Karpas-422 (cell line): ENCODE data around the gene LSP1. TPM values are rescaled to one million over a fixed set of nuclear protein-coding genes. Genes with fewer than 3 reads are reported as not detected.

Source experiments
- DNase-seq: peaks from one replicate; pipeline ENCODE4 v3.0.0-alpha.2; 2015
- H2AFZ ChIP-seq: fragments of 200-600 bp; sonication (generic); 2 replicates; pipeline ENCODE4 v1.6.1; 2014; ENCODE audit warnings: antibody characterized with exemption, low read length, mixed read lengths
- H3K27ac ChIP-seq: fragments of 200-600 bp; sonication (generic); 2 replicates; pipeline ENCODE4 v1.5.1; 2014; ENCODE audit warnings: mild to moderate bottlenecking, low read length, moderate library complexity
- H3K27me3 ChIP-seq: fragments of 200-600 bp; sonication (generic); 2 replicates; pipeline ENCODE4 v1.6.1; 2014; ENCODE audit warnings: low read length, mixed read lengths
- H3K36me3 ChIP-seq: fragments of 200-600 bp; sonication (generic); 2 replicates; pipeline ENCODE4 v1.6.1; 2014; ENCODE audit warnings: low read length, mixed read lengths; ENCODE audit not compliant: insufficient read depth
- H3K4me1 ChIP-seq: fragments of 200-600 bp; sonication (generic); 2 replicates; pipeline ENCODE4 v1.6.1; 2014; ENCODE audit warnings: mild to moderate bottlenecking, low read length, mixed read lengths
- H3K4me2 ChIP-seq: fragments of 200-600 bp; sonication (generic); 2 replicates; pipeline ENCODE4 v1.6.1; 2014; ENCODE audit warnings: low read length, low read depth, mild to moderate bottlenecking; ENCODE audit not compliant: poor library complexity, severe bottlenecking
- H3K4me3 ChIP-seq: fragments of 200-600 bp; sonication (generic); 2 replicates; pipeline ENCODE4 v1.5.1; 2014; ENCODE audit warnings: mild to moderate bottlenecking, antibody characterized with exemption, low read length, mixed read lengths
- H3K79me2 ChIP-seq: fragments of 200-600 bp; sonication (generic); 2 replicates; pipeline ENCODE4 v1.6.1; 2014; ENCODE audit warnings: mild to moderate bottlenecking, low read length, mixed read lengths
- H3K9ac ChIP-seq: fragments of 200-600 bp; sonication (generic); 2 replicates; pipeline ENCODE4 v1.6.0; 2014; ENCODE audit warnings: low read length
- H3K9me2 ChIP-seq: fragments of 200-600 bp; sonication (generic), shearing (Covaris generic); replicated peaks from 2 replicates; pipeline ENCODE4 v1.6.0; 2014; ENCODE audit warnings: mild to moderate bottlenecking, low read length, moderate library complexity; ENCODE audit not compliant: insufficient read depth
- H3K9me3 ChIP-seq: fragments of 300-700, 200-600 bp; sonication (generic); 2 replicates; pipeline ENCODE4 v1.6.1; 2014; ENCODE audit warnings: low read length, mixed read lengths
- H4K20me1 ChIP-seq: fragments of 200-600 bp; sonication (generic); 2 replicates; pipeline ENCODE4 v1.6.1; 2014; ENCODE audit warnings: mild to moderate bottlenecking, antibody characterized with exemption, low read length, low read depth; ENCODE audit not compliant: insufficient read depth
- total RNA-seq: library from RNA; depleted of rRNA; stranded (reverse); fragments of >200 nt; shearing (Covaris generic); gene quantifications from 2 replicates; pipeline ENCODE4 v1.2.3, GENCODE V29; 2014; ENCODE audit warnings: low replicate concordance

The LSP1 gene
- total RNA-seq, 1 experiment from 2014 or later = 46.9 TPM

DNA sequence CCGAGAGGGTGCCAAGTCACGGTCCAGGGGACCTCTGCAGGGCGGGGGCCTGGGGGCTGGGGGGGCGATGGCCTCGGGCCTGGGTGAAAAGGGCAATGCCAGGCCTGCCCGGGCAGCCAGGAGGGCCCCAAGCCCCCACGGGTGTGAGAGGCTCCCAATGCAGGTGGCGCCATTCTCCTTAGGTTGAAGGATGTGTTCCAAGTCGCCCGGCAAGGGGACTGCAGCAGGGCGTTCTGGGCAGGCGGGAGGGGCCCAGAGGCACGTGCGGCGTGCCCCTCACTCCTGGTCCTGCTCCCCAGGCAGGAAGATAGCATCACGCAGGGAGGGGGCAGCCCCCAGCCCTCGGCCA lies 14.8 kb upstream of the LSP1 start:
- no peaks in the 10 kb centered on the region for H3K27me3 ChIP-seq
- no peaks in the 10 kb centered on the region for H3K9me2 ChIP-seq
- no peaks in the 10 kb centered on the region for H3K79me2 ChIP-seq
- H2AFZ ChIP-seq = no peak overlapping the region
- no peaks in the 10 kb centered on the region for H3K9me3 ChIP-seq
- 0 out of 2 replicates have a peak overlapping the region, but pooled peaks have one; percentile 25 for H3K9ac ChIP-seq
- no peaks in the 10 kb centered on the region for H3K36me3 ChIP-seq
- peaks cover 26% of the 10 kb centered on the region for H3K4me1 ChIP-seq
- no peaks in the 10 kb centered on the region; the same call in 1 of the 2 replicates for H4K20me1 ChIP-seq
- DNase-seq = no peak
- no peak overlapping the region for H3K27ac ChIP-seq
- H3K4me3 ChIP-seq = no peak overlapping the region
- H3K4me2 ChIP-seq = no peak overlapping the region

DNA sequence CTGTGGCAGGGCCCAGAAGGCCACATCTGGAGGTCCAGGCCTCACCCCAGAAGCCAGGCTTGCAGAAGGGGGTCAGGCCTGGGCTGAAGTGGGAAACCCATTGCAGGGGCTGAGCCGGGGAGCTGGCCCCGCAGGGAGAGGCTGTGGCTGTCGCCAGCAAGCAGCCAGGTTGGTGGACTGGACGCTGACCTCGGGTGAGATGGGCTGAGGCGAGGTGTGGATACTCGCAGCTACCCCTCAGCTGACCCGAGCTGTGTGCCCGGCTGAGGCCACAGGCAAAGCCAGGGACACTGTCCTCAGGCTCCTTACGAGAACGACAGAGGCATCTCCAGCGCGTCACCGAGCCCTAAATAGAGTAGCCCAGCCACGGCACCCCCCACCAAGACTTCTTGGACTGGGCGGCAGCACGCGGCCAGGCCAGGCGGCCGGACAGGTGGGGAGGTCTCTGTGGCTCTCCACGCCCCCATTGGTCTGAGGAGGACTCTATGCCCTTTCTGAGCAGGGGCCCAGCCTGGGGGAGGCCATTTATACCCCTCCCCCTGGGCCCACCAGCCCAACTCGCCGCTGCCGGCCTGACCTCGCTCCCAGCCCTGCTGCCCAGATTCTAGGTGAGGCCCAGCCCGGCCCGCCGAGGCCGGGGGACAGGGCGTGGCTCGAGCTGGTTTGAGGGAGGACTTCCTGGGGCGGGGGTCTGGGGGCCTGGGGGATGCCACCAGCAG lies 14.3 kb upstream of the LSP1 start, which contains the start of gene TNNI2:
Gene TNNI2 (plus strand): TSS at position 556 of the 719 bp plus-strand sequence. CDS start 716 bp downstream, outside the sequence.
- Histone ChIP-seq H3K79me2 (no peaks in the 10 kb centered on the region), H3K27me3 (no peaks in the 10 kb centered on the region), H2AFZ (no peak within 1 kb of the TSS), H3K27ac (no peak within 1 kb of the TSS), H3K9ac (peak within 1 kb of the TSS; percentile 54), H3K9me2 (no peaks in the 10 kb centered on the region), H3K4me2 (peak within 1 kb of the TSS; percentile 47), H3K36me3 (no peaks in the 10 kb centered on the region), H3K4me1 (peaks cover 26% of the 10 kb centered on the region), H3K4me3 (no peak within 1 kb of the TSS; the same call in 1 of the 2 replicates), H3K9me3 (no peaks in the 10 kb centered on the region), H4K20me1 (no peaks in the 10 kb centered on the region; the same call in 1 of the 2 replicates)
- DNase-seq = no peak

GRCh38 chr11:1839204-1839923 lies 13.5 kb upstream of the LSP1 start:
- no peaks in the 10 kb centered on the region for H3K79me2 ChIP-seq
- peak overlapping the region; percentile 47 for H3K4me2 ChIP-seq
- H3K27me3 ChIP-seq = no peaks in the 10 kb centered on the region
- H3K4me3 ChIP-seq = no peak overlapping the region; the same call in 1 of the 2 replicates
- H3K9me3 ChIP-seq = no peaks in the 10 kb centered on the region
- no peak for DNase-seq
- peaks cover 28% of the 10 kb centered on the region for H3K4me1 ChIP-seq
- peak overlapping the region; percentile 54 for H3K9ac ChIP-seq
- H3K9me2 ChIP-seq = no peaks in the 10 kb centered on the region
- no peak overlapping the region for H3K27ac ChIP-seq
- H2AFZ ChIP-seq = no peak overlapping the region
- H4K20me1 ChIP-seq = no peaks in the 10 kb centered on the region; the same call in 1 of the 2 replicates
- no peaks in the 10 kb centered on the region for H3K36me3 ChIP-seq

DNA sequence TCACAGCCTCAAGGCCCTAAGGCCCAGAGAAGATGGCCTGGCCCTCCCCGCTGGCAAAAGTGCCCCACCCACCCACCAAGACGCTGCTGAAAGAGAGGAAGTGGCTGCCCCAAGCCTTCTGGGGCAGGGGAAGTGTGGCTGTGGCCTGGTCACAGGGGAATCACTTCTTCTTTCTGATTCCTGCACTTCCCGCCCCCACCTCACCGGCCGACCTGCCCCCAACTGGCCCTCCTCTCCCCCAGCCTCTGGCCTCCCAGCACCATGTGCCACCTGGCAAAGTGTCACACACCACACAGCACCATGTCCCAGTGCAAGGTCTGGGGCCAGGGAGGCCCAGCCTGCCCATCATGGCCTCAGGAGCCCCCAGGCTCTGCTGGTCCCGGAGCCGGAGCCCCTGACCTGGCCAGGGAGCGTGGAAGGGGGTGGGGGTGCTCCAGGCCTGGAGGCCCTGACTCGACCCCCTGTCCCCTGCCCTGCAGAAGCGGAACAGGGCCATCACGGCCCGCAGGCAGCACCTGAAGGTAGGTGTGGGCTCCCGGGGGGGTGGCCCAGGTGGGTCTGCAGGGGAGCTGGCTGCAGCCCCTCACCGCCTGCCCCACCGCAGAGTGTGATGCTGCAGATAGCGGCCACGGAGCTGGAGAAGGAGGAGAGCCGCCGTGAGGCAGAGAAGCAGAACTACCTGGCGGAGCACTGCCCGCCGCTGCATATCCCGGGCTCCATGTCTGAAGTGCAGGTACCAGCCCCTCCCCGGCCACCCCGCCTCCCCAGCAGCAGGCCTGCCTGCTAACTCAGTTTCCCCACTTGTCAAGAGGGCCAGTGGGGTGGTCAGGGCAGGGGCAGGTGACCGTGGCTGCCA lies 12.7 kb upstream of the LSP1 start:
- Histone ChIP-seq H3K79me2 (no peaks in the 10 kb centered on the region), H3K4me2 (peak overlapping the region; percentile 47), H2AFZ (no peak overlapping the region), H3K9ac (peak overlapping the region; percentile 54), H3K4me3 (no peak overlapping the region; the same call in 1 of the 2 replicates), H3K9me2 (no peaks in the 10 kb centered on the region), H3K27me3 (no peaks in the 10 kb centered on the region; the same call in 1 of the 2 replicates), H3K36me3 (no peaks in the 10 kb centered on the region), H3K4me1 (peaks cover 31% of the 10 kb centered on the region), H3K9me3 (no peaks in the 10 kb centered on the region), H3K27ac (no peak overlapping the region), H4K20me1 (no peaks in the 10 kb centered on the region; the same call in 1 of the 2 replicates)
- peak; percentile 67 for DNase-seq

DNA sequence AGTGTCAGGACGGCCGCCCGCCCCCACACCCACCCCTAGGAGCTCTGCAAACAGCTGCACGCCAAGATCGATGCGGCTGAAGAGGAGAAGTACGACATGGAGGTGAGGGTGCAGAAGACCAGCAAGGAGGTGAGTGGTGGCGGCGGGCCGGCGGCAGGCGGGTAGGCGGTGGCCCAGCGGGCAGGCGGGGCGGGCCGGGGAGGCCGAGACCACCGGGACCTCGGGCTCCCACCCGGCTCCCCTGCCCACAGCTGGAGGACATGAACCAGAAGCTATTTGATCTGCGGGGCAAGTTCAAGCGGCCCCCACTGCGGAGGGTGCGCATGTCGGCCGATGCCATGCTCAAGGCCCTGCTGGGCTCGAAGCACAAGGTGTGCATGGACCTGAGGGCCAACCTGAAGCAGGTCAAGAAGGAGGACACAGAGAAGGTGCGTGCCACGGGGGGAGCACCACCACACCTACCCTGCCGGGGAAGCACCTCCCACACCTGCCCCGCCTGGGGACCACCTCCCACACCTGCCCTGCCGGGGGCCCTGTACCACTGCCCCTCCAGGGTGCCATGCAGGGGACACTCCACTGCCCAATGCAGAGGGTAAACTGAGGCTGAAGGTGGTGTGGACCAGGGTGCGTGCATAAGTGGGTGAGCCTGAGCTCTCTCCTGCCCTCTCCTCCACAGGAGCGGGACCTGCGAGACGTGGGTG lies 12.0 kb upstream of the LSP1 start:
- H3K27me3 ChIP-seq = no peaks in the 10 kb centered on the region; the same call in 1 of the 2 replicates
- H3K9ac ChIP-seq = no peak overlapping the region
- DNase-seq = no peak
- no peak overlapping the region for H3K4me3 ChIP-seq
- no peaks in the 10 kb centered on the region for H4K20me1 ChIP-seq
- no peaks in the 10 kb centered on the region for H3K9me2 ChIP-seq
- H3K79me2 ChIP-seq = no peaks in the 10 kb centered on the region
- no peak overlapping the region for H3K4me2 ChIP-seq
- no peak overlapping the region for H3K27ac ChIP-seq
- H3K36me3 ChIP-seq = no peaks in the 10 kb centered on the region
- no peak overlapping the region for H2AFZ ChIP-seq
- no peaks in the 10 kb centered on the region for H3K9me3 ChIP-seq
- H3K4me1 ChIP-seq = peaks cover 31% of the 10 kb centered on the region

DNA sequence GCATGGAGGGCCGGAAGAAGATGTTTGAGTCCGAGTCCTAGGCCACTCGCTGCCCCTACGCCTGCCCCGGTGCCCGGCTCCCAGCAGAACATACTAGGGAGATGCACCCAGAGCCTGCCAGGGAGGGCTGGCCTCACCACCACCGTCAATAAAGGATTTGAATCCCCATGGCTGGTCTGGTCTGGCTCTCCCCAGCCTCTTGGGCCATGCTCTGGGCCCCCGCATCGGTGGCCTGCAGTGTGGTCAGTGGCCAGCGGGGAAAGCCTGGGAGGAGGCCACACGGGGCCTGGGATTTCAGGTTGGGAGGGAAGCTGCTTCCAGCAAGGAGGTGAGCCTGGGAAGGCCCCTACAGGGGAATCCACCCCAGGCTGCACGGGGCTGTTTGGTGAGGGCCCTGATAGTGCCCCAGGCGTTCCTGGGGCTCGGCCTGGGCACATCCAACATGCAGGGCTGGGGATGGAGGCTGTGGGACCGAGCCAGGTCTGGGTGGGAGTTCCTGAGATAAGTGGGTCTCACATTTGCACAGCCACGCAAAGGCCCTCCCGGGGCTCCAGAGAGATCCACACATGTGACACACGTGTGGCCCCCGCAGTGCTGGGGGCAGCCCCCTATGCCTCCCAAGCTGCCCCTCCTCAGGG lies 11.3 kb upstream of the LSP1 start:
- no peak for DNase-seq
- Histone ChIP-seq H3K79me2 (no peaks in the 10 kb centered on the region), H3K9me2 (no peaks in the 10 kb centered on the region), H4K20me1 (no peaks in the 10 kb centered on the region), H3K36me3 (no peaks in the 10 kb centered on the region), H3K27me3 (no peaks in the 10 kb centered on the region; the same call in 1 of the 2 replicates), H3K4me2 (no peak overlapping the region), H2AFZ (no peak overlapping the region), H3K9me3 (no peaks in the 10 kb centered on the region), H3K4me1 (peaks cover 31% of the 10 kb centered on the region), H3K9ac (no peak overlapping the region), H3K4me3 (no peak overlapping the region), H3K27ac (no peak overlapping the region)
